Lung (tissue), 12 donors: Measurements from ENCODE around the gene CMIP. TPM values are rescaled to one million over a fixed set of nuclear protein-coding genes. Genes with fewer than 3 reads are reported as not detected.

ENCODE experiments used
- ATAC-seq: fragments of 200-7000 bp; cut with Tn5 transposase; one replicate; pipeline ENCODE4 v1.9.1; 2020; ENCODE audit warnings: moderate number of reproducible peaks; ENCODE audit not compliant: insufficient read depth, low FRiP score
- DNase-seq, 3 donors: peaks; one replicate each; pipeline ENCODE4 v3.0.0-alpha.2; 2013 to 2017
- H3K27ac ChIP-seq, 2 donors: one replicate each; pipeline ENCODE4 v1.5.1; 2013; ENCODE audit warnings: mild to moderate bottlenecking in 2 of 2, moderate library complexity in 2 of 2, control low read depth in 1 of 2, inconsistent platforms in 1 of 2, low read depth in 1 of 2, low read length in 1 of 2
- H3K27me3 ChIP-seq, 3 donors: one replicate each; pipeline ENCODE4 v1.5.1; 2013; ENCODE audit warnings: low read length in 2 of 3; ENCODE audit not compliant: control insufficient read depth in 3 of 3, insufficient read depth in 3 of 3
- H3K36me3 ChIP-seq, 4 donors: one replicate each; pipeline ENCODE4 v1.5.1; 2013; ENCODE audit warnings: low read length in 4 of 4, mild to moderate bottlenecking in 1 of 4, moderate library complexity in 1 of 4; ENCODE audit not compliant: control insufficient read depth in 4 of 4, insufficient read depth in 4 of 4
- H3K4me1 ChIP-seq, 5 donors: one replicate each; pipeline ENCODE4 v1.5.1; 2013; ENCODE audit warnings: low read length in 5 of 5, mild to moderate bottlenecking in 2 of 5, moderate library complexity in 1 of 5; ENCODE audit not compliant: control insufficient read depth in 5 of 5, insufficient read depth in 5 of 5
- H3K4me3 ChIP-seq: one replicate; pipeline ENCODE4 v1.5.1; 2013; ENCODE audit warnings: mild to moderate bottlenecking, control low read depth, moderate library complexity
- H3K9ac ChIP-seq, 2 donors: one replicate each; pipeline ENCODE4 v1.5.1; 2013; ENCODE audit warnings: low read length in 2 of 2, control low read depth in 1 of 2; ENCODE audit not compliant: insufficient read depth in 1 of 2
- H3K9me3 ChIP-seq, 4 donors: one replicate each; pipeline ENCODE4 v1.5.1; 2013; ENCODE audit warnings: low read length in 3 of 4, mild to moderate bottlenecking in 1 of 4, moderate library complexity in 1 of 4; ENCODE audit not compliant: control insufficient read depth in 4 of 4, insufficient read depth in 3 of 4
- CTCF ChIP-seq: IDR thresholded peaks from 2 replicates; pipeline ENCODE4 v1.5.1; 2012; ENCODE audit warnings: mild to moderate bottlenecking; ENCODE audit errors: control extremely low read depth, extremely low read depth
- WGBS, 2 donors: extraction: QIAGEN DNeasy Blood & Tissue Kit; methylation state at CpG; one replicate each; pipeline ENCODE4 v1.1.7; 2013; 5-methylcytosine and 5-hydroxymethylcytosine counted together
- polyA plus RNA-seq, 2 donors: library from polyadenylated mRNA; stranded (reverse); fragments of 200-250 nt; gene quantifications; one replicate each; pipeline ENCODE4 v1.2.1, GENCODE V29; 2013
- total RNA-seq, 2 donors: library from RNA; depleted of rRNA in 1 of 2; stranded (reverse); fragments of >200 nt in 1 of 2; gene quantifications; one replicate each; pipeline ENCODE4 v1.2.1, GENCODE V29; 2014 to 2021
- donor health status: control.
- donor health status: control.
- donor health status: Bipolar disorder and iron deficiency.
- donor health status: healthy.
- donor health status: DM: yes; HTN: yes; CAD: no.

CMIP gene
- total and polyA plus RNA-seq, 4 donors, result 11.8 to 80.5 (median 48.6) TPM

GRCh38 chr16:81665588-81665987 lies 221.0 kb downstream of the CMIP start:
- Histone ChIP-seq H3K4me3 (no peak overlapping the region), H3K27ac (no peak overlapping the region), H3K4me1 (peaks cover 0 to 15% (median 6%) of the 10 kb centered on the region in 5 donors), H3K36me3 (peaks cover 2 to 67% (median 25%) of the 10 kb centered on the region in 4 donors), H3K27me3 (no peaks in the 10 kb centered on the region), H3K9ac (no peak overlapping the region), H3K9me3 (no peaks in the 10 kb centered on the region)
- DNase-seq (no peak), ATAC-seq (no peak)
- 66 to 86% methylated on average over 4 of the region's 4 CpGs for WGBS, 2 donors
- no peak for TF ChIP-seq CTCF

- DNase-seq, result peak in 1 of 3 donors; percentile 29
- no peak overlapping the region for H3K4me3 ChIP-seq
- ATAC-seq, result no peak
- no peaks in the 10 kb centered on the region for H3K9me3 ChIP-seq
- no peak for TF ChIP-seq CTCF
- H3K9ac ChIP-seq, result no peak overlapping the region
- 75 to 88% methylated on average over 7 of the region's 7 CpGs for WGBS, 2 donors
- H3K4me1 ChIP-seq, result peaks cover 0 to 15% (median 6%) of the 10 kb centered on the region in 5 donors
- no peaks in the 10 kb centered on the region for H3K27me3 ChIP-seq
- no peak overlapping the region for H3K27ac ChIP-seq
- peaks cover 2 to 67% (median 24%) of the 10 kb centered on the region in 4 donors for H3K36me3 ChIP-seq
Observed at GRCh38 chr16:81666113-81666512, 221.5 kb downstream of the CMIP start.

GRCh38 chr16:81668243-81669097 lies 223.9 kb downstream of the CMIP start:
- no peak overlapping the region for H3K9ac ChIP-seq
- 87 to 89% methylated on average over 22 to 23 of the region's 23 CpGs for WGBS, 2 donors
- peak in 1 of 3 donors; percentile 27 for DNase-seq
- H3K27me3 ChIP-seq, result no peaks in the 10 kb centered on the region
- no peaks in the 10 kb centered on the region for H3K9me3 ChIP-seq
- H3K4me1 ChIP-seq, result peaks cover 0 to 15% (median 6%) of the 10 kb centered on the region in 5 donors
- TF ChIP-seq CTCF, result no peak
- H3K36me3 ChIP-seq, result peaks cover 0 to 61% (median 21%) of the 10 kb centered on the region in 4 donors
- ATAC-seq, result no peak
- H3K4me3 ChIP-seq, result no peak overlapping the region
- H3K27ac ChIP-seq, result no peak overlapping the region
